Vagina (tissue), 2 donors: ENCODE data around the gene TNFSF13.

Experiments used
- POLR2A ChIP-seq, 2 donors: fragments of 450-650 bp; IDR thresholded peaks; one replicate each; pipeline ENCODE4 v1.6.1; 2017; ENCODE audit warnings: antibody characterized with exemption in 2 of 2, mild to moderate bottlenecking in 2 of 2, moderate library complexity in 2 of 2
- POLR2AphosphoS5 ChIP-seq, 2 donors: sonication (generic); formaldehyde crosslinking; IDR thresholded peaks; one replicate each; pipeline ENCODE4 v1.9.0; 2017; ENCODE audit warnings: antibody characterized with exemption in 2 of 2, mild to moderate bottlenecking in 2 of 2, low read depth in 1 of 2; ENCODE audit not compliant: insufficient read depth in 1 of 2
- TF ChIP-seq, protein P1 (sequence below), 3 experiments: fragments of 450-650 bp in 2 of 3; fragments of 200-600 bp in 1 of 3; sonication (generic) in 1 of 3; IDR thresholded peaks; one replicate each; pipeline ENCODE4 v1.5.1; 2017 to 2019; ENCODE audit warnings: antibody characterized with exemption in 3 of 3, mild to moderate bottlenecking in 2 of 3, moderate library complexity in 2 of 3

GRCh38 chr17:7553356-7553755 lies 5.2 kb upstream of the TNFSF13 start:
- TF ChIP-seq, protein P1, sequence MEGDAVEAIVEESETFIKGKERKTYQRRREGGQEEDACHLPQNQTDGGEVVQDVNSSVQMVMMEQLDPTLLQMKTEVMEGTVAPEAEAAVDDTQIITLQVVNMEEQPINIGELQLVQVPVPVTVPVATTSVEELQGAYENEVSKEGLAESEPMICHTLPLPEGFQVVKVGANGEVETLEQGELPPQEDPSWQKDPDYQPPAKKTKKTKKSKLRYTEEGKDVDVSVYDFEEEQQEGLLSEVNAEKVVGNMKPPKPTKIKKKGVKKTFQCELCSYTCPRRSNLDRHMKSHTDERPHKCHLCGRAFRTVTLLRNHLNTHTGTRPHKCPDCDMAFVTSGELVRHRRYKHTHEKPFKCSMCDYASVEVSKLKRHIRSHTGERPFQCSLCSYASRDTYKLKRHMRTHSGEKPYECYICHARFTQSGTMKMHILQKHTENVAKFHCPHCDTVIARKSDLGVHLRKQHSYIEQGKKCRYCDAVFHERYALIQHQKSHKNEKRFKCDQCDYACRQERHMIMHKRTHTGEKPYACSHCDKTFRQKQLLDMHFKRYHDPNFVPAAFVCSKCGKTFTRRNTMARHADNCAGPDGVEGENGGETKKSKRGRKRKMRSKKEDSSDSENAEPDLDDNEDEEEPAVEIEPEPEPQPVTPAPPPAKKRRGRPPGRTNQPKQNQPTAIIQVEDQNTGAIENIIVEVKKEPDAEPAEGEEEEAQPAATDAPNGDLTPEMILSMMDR (IDR thresholded peaks at IDR 0.05), result no peak
- no peak for TF ChIP-seq POLR2A (IDR thresholded peaks at IDR 0.05)
- TF ChIP-seq POLR2AphosphoS5 (IDR thresholded peaks at IDR 0.05; ENCODE audit: insufficient read depth in 1 of 2, low read depth in 1 of 2), result no peak
